GM19035 (cell line): ENCODE measurements around the gene CERS6.

Experiments used
- ATAC-seq: cut with Tn5 transposase; IDR thresholded peaks from one replicate; pipeline ENCODE4 v1.9.1; 2021; ENCODE audit not compliant: unreplicated experiment

CERS6 gene

GRCh38 chr2:168692132-168692744, 236.2 kb downstream of the CERS6 start:
- no peak for ATAC-seq

DNA sequence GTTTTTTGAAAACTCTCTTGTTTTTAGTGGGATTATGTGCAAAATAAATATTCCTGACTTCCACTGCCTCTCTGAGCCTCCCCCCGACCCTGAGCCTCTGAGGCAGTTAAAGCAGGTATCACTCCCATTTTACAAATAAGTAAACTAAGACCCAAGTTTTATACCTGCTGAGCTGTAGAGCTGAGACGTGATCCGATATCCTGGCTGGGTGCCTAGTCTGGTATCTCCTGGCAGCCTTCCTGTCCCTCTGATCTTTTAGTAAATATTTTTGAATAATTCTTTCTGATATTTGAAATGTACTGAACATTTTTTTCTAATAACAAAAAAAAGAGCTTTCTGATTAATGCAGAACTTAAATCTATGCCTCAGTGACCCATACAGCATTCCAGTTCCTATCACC, 238.1 kb downstream of the CERS6 start:
- no peak for ATAC-seq

- ATAC-seq: no peak
These were observed 238.8 kb downstream of the CERS6 start for GRCh38 chr2:168694866-168695265.

- ATAC-seq: no peak
These were observed 241.6 kb downstream of the CERS6 start for GRCh38 chr2:168697668-168698121.

GRCh38 chr2:168698969-168699368, 242.9 kb downstream of the CERS6 start:
- no peak for ATAC-seq

GRCh38 chr2:168699844-168700417, 243.9 kb downstream of the CERS6 start:
- ATAC-seq: no peak

DNA sequence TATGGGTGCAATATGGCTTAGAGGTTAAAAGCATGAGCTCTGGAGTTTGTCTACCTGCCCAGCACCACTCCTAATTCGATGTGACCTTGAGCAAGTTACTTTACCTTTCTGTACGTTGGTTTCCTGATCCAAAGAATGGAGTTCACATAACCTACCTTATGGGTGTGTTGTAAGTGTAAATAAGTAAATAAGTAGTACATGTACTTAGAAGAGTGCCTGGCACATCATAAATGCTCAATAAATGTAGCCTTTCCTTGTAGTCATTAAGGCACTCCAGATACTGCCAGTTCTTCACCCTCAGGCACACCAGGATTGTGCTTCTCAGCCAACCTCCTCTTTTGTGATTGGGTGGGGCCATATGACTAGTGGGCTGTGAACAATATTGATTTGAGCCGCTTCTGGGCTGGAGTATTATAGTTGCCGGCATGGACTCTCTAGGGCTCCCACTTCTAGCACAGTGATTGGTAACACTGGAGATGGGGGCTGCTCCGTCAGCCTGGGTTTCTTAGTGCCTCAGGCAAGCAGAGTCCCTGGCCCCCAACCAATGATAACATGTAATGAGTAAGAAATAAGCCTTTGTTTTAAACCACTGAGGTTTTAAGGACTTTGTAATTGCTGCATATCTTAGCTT, 244.7 kb downstream of the CERS6 start:
- ATAC-seq: no peak

- no peak for ATAC-seq
These were observed 246.5 kb downstream of the CERS6 start for GRCh38 chr2:168702579-168702978.

- ATAC-seq: no peak
These were observed 247.9 kb downstream of the CERS6 start for GRCh38 chr2:168703926-168704325.

- no peak for ATAC-seq
These were observed 249.7 kb downstream of the CERS6 start for GRCh38 chr2:168705534-168706470.

DNA sequence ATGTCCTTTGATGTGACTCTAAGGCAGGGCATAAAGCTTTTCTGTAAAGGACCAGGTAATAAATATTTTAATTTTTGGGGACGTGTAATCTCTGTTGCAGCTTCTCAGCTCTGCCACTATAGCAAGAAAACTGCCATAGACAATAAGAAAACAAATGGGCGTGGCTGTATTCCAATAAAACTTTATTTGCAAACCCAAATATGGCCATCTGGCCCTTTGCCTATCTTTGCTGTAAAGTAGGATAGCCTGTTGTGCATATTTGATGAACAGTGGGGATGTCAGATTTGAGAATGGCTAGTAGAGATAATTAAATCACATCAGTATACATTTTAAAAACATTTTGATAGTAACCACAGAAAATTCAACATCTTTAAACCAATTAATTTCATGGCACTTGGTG, 250.7 kb downstream of the CERS6 start:
- no peak for ATAC-seq

- no peak for ATAC-seq
These were observed 252.0 kb downstream of the CERS6 start for GRCh38 chr2:168708080-168708479.

DNA sequence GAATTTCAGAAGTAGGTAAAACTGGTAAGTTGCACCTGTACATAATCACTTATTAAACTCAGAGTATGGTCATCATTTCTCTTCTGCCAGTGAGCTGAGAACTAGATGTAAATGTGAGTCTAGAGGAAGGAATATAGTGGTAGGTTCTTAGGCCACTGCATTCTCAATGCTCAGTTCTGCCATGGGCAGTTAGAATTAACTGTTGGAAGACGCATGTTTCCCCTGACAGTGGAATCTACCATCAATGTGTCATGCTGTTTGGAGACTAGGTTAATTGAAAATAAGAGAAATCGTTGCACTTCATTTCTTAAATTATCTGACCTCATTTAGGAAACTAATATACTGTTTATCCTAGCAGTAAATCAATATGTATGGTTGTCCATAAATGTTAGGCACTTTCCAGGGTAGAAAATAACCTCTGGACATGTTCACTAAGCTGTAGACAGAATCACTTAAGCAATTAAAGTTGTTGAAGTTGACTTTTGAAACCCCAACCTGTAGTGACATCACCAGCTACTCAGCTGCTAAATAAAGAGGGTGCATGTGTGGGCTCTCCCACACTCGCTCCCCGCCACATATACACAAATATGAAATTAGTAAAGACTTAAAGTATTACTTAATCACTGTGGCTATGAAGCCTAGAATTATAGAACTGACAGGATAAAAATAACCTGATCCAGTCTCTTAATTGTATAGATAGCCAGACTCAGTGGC, 254.8 kb downstream of the CERS6 start:
- no peak for ATAC-seq

DNA sequence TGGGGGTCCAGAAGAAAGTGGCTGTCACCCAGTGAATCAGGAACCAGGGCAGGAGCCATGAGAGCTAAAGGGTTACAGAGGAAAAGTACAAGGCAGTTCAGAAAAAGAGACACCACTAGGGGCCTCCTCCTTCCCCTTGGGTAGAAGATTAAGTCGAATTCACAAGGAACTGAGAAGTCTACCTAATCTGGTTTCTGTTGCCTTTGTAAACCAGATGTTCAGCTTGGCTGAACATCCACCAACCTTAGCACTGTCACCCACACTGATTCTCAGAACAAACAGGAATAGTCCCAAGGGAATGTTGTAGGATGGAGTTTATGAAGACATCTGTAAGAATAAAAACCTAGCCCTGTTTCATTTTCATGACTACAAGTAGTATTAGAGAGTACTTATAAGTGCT, 256.0 kb downstream of the CERS6 start:
- ATAC-seq: peak; percentile 95

DNA sequence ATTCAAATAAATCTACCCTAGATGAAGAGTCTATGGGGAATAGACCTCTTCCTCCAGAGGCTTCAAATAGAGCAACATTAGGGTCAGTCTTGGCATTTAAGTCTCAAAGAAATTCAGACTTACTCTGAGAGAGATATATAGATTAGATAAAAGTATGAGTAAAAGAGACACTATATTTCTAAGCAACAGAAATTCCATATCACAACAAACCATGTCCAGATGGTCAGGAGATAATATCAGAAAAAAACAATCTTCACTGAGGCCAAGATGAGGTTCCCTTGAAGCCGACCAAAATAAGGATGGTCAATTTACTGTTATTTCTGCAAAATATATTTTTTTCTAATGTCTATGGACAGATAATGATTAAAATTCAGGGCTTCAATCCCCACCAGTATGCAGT, 257.3 kb downstream of the CERS6 start:
- no peak for ATAC-seq

DNA sequence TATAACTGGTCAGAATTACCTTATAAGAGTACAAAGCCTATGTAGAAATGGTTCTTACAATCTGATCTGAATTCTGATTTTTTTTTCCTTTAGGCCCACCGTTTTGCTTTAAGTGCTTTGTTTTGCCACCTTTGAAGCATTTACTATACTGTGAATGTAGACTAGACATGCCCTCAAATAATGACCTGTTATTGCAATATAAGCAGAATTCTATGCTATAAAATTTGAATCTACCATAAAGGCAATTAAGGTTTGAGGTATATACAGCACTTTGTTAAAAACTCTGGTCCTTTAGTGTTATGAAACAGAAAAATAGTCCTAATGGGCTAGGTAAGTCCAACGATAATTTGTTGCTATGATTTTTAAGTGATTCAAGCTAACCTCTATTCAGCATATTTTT, 259.8 kb downstream of the CERS6 start:
- ATAC-seq: no peak

- ATAC-seq: no peak
These were observed 260.8 kb downstream of the CERS6 start for GRCh38 chr2:168716839-168717238.

- no peak for ATAC-seq
These were observed 261.9 kb downstream of the CERS6 start for GRCh38 chr2:168717790-168718502.

DNA sequence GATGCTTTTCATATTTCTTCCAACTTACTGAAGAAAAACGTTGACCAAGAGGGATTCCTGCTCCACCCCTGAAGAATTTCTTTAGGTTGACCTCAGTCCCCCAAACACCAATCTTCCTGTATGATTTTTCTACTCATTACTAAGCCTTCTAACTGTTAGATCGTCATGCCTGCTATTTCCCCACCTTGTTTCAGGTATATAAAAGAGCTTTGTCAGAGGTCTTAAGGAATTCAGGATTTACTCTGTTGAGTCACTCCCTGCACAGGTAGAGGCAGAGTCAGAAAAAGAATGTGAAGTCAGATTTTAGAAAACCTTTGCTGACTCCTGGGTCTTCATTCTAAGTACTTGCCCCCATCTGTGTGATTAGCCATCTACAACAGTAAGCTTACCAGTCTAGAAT, 262.6 kb downstream of the CERS6 start:
- ATAC-seq: no peak

GRCh38 chr2:168719446-168719845, 263.4 kb downstream of the CERS6 start:
- ATAC-seq: no peak
